ENCODE data around the gene ZNF618.

- TF ChIP-seq POLR2A (IDR thresholded peaks at IDR 0.05) (no peak), POLR2AphosphoS5 (IDR thresholded peaks at IDR 0.05; ENCODE audit: insufficient read depth in 1 of 2, low read depth in 1 of 2) (no peak)
Measured at GRCh38 chr9:113963696-113964494, 87.8 kb downstream of the ZNF618 start.

All from vagina (tissue), 2 donors.